ENCODE data around the gene ATP2B2.
A peak's percentile ranks its signal among the peaks of the same experiment; 100 is the strongest.

The ATP2B2 gene

GRCh38 chr3:10423171-10423882 is 82.1 kb downstream of the ATP2B2 start:
- DNase-seq = no peak

DNA sequence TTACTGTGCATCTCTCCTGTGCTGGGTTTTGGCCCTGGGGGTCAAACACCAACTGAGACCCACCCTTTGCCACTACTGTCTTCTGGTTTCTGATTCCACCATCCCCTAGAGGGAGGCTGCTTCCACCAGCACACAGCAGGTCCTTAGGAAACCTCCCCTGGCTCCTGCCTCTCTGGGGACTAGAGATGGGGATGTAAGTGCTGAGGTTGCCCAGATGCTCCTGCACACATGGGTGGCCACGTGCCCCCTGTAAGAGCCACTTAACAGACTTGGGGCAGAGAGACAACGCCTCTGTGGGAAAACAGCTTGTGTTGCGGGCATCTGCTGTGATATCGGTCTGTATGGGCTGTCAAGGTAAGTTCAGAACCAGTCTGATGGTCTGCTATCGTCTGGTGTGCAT is 83.4 kb downstream of the ATP2B2 start:
- no peak for DNase-seq

- DNase-seq = no peak
Observed at GRCh38 chr3:10420745-10421475, 84.5 kb downstream of the ATP2B2 start.

GRCh38 chr3:10419637-10420232 is 85.7 kb downstream of the ATP2B2 start:
- DNase-seq = peak in 1 of 2 donors; percentile 29

GRCh38 chr3:10417847-10418246 is 87.5 kb downstream of the ATP2B2 start:
- no peak for DNase-seq

DNA sequence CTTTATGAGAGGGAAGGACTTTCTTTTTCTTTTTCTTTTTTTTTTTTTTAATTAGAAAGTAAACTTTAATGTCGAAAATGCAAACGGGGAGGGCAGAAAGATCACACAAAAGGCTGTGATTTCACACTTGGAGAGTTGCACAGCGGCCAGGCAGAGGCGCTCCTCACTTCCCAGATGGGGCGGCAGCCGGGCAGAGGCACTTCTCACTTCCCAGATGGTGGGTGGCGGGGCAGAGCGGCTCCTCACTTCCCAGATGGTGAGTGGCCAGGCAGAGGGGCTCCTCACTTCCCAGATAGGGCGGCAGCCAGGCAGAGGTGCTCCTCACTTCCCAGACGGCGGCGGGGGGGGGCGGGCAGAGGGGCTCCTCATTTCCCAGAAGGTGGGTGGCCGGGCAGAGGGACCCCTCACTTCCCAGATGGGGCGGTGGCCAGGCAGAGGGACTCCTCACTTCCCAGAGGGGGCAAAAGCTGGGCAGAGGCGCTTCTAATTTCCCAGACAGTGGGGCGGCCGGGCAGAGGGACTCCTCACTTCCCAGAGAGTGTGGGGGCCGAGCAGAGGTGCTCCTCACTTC is 88.6 kb downstream of the ATP2B2 start:
- no peak for DNase-seq

- no peak for DNase-seq
Observed at GRCh38 chr3:10413041-10413440, 92.3 kb downstream of the ATP2B2 start.

DNA sequence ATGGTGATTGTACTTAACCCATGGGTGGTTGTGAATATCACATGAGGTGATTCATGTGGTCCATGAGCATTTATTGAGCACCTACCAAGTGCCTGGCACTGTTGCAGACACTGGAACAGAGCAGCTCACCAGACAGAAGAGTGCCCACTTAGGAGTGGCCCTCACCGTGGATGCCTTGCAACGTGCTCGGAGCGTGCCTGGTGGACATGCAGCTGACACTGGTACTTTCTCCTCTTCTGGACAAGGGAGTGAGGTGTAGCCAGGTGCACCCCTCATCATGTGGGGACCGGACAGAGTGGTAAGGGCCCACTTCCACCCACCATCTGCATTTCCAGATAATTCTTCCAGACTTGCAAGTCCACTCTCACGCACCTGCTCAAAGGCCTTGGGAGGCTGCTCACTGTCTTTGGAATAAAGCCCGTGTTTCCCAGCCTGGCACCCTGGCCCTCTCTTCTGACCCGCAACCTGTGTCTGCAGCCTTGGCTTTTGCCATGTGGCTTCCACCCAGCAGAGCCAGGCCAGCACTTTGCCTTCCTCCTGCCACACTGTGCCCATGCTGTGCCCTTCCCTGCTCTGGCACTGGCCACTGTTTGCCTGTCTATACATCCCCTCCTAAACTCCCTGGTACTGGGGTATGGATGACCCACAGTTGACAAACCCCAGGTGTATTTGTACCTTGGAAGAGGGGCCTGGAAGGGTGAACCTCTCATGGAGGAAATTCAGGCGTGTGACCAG is 93.6 kb downstream of the ATP2B2 start:
- DNase-seq = no peak

- DNase-seq = no peak
Observed at GRCh38 chr3:10410383-10411002, 94.9 kb downstream of the ATP2B2 start.

GRCh38 chr3:10408680-10409079 is 96.7 kb downstream of the ATP2B2 start:
- no peak for DNase-seq

DNA sequence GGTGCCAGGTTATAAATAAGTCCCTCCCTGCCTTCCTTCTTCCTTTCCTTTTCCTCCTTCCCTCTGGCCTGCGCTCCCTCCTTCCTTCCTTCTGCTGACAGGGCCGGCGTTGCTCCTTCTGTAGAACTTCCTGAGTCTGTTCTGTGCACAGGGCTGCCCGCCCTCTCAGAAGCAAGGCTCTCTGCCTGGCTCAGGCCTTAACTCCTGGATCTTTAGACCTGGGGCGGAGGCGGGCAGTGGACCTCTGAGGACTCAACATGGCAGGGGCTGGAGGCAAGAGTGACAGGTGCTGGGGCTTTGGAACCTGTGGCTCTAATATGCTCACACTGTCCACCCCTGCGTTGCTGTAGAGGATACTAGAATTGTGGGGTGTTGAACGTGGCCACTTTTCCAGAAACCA is 98.0 kb downstream of the ATP2B2 start:
- no peak for DNase-seq

DNA sequence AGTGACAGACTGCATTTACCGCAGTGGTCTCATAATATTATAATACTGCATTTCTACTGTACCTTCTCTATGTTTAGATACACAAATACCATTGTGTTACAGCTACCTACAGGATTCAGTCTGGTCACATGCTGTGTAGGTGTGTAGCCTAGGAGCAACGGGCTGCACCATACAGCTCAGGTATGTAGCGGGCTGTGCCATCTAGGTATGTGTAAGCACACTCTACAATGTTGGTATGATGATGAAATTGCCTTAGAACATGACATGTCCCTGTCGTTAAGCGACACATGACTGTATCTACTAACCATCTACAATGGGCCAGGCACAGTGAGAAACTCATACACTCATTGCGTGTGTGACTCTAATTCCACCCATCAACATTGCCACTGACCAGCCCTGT is 99.0 kb downstream of the ATP2B2 start:
- no peak for DNase-seq

GRCh38 chr3:10405816-10406215 is 99.6 kb downstream of the ATP2B2 start:
- no peak for DNase-seq

- DNase-seq = no peak
Observed at GRCh38 chr3:10404876-10405275, 100.5 kb downstream of the ATP2B2 start.

DNA sequence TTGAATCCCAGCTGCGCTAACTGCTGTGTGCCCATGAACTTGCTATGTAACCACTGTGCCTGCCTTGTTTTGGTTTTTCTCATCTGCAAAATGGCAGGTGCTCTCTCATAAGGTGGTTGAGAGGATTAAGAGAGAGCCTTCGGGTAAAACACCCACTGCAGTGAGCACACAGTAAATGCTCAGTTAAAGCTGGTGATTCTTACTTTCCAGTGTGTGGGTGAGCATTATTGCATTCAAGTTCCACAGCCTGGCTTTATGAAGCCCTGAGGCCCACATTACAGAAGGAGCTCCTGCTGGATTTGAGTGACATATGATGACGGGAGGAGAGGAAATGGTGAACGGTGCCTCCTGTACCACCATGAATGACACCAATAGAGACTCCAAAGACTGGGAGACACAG is 101.0 kb downstream of the ATP2B2 start:
- no peak for DNase-seq

GRCh38 chr3:10401990-10402761 is 103.2 kb downstream of the ATP2B2 start:
- no peak for DNase-seq

GRCh38 chr3:10400749-10401495 is 104.5 kb downstream of the ATP2B2 start:
- DNase-seq = no peak

DNA sequence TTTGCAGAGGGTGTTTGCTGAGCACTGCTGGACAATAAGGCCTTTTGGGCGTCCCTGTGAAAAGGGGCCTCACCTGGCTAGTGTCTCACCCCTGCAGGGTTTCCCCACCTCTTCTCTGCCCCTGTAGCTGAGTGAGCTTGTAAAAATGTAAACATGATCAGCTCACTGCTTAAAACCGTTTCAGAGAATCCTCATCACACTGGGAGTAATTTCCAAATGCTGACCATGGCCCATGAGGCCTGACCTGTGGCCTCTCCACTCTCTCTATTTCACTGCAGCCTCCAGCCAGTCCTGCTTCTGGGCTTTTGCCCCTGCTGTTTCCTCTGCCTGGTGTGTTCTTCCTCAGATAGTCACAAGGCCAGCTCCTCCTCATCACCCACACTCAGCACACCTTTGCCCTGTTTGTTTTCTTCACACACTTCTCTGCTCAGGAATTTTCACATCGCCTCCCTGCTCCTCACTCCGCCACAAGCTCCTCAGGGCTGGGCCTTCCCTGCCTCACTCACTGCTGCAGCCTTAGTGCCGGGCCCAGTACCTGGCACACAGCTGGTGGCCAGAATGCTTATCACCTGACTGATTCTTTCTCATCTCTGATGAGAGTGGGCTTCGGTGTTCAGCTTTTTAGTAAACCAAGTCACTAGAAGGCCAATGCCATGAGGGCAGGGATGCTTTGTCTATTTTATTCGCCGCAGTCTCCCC is 105.2 kb downstream of the ATP2B2 start:
- DNase-seq = no peak

- DNase-seq = no peak
Observed at GRCh38 chr3:10399634-10400033, 105.8 kb downstream of the ATP2B2 start.

DNA sequence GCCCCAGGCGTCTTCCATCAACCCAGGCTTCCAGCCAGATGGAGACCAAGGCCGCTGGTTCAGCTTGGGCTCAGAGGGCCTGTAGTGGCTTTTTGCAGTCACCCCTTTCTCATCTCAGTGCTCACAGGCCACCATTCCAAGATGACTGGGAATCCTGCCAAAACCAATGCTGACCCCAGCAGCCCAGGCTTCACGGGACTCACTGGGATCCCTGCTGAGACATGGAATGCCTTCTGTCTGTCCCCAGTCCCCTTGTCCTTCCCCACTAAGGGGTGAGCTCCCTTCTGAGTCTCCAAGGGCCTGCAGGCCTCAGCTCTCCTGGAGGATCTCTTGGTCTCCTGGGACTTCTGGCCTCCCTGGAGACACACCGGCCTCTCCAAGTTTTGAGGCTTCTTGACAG is 107.0 kb downstream of the ATP2B2 start:
- DNase-seq = no peak
